K562 (cell line): ENCODE data around the gene NDUFS6.

ENCODE experiments used
- BDP1 ChIP-seq: IDR thresholded peaks from 3 replicates; pipeline ENCODE4 v1.6.1; 2011; ENCODE audit not compliant: insufficient read length, insufficient read depth
- CC2D1A ChIP-seq: fragments of 450-650 bp; IDR thresholded peaks from 2 replicates; pipeline ENCODE4 v1.6.1; 2017; ENCODE audit warnings: mild to moderate bottlenecking
- CHD4 ChIP-seq: fragments of 200-600 bp; sonication (generic); IDR thresholded peaks from 3 replicates; pipeline ENCODE4 v1.6.1; 2012; ENCODE audit warnings: low read depth, mild to moderate bottlenecking, mixed read lengths, low read length, inconsistent platforms; ENCODE audit not compliant: insufficient read depth, insufficient replicate concordance, poor library complexity, severe bottlenecking
- CTCF ChIP-seq, 3 experiments: IDR thresholded peaks in 2 of 3; conservative IDR thresholded peaks in 1 of 3; 2 replicates each; pipeline ENCODE4 v1.5.1; 2011 to 2012; ENCODE audit warnings: low read length in 3 of 3, mild to moderate bottlenecking in 3 of 3, control low read depth in 2 of 3, improper control_type of control experiment in 1 of 3, inconsistent platforms in 1 of 3, low read depth in 1 of 3, mixed read lengths in 1 of 3, moderate library complexity in 1 of 3; ENCODE audit not compliant: insufficient read depth in 2 of 3
- NBN ChIP-seq: fragments of 450-650 bp; IDR thresholded peaks from 2 replicates; pipeline ENCODE4 v1.6.1; 2016; ENCODE audit warnings: low read depth, mild to moderate bottlenecking
- NONO ChIP-seq, 2 experiments: fragments of 200-400 bp in 1 of 2; fragments of 450-650 bp in 1 of 2; formaldehyde crosslinking in 1 of 2; IDR thresholded peaks; 2 replicates each; pipeline ENCODE4 v1.6.1; 2017; ENCODE audit warnings: low read depth in 2 of 2, mild to moderate bottlenecking in 2 of 2, moderate library complexity in 2 of 2, low read length in 1 of 2
- RFX5 ChIP-seq: IDR thresholded peaks from 2 replicates; pipeline ENCODE4 v1.6.1; 2011; ENCODE audit warnings: low read depth, mild to moderate bottlenecking, improper control_type of control experiment, low read length
- SP1 ChIP-seq: sonication (generic); formaldehyde crosslinking; IDR thresholded peaks from 2 replicates; pipeline ENCODE4 v1.8.1; 2022; ENCODE audit warnings: mild to moderate bottlenecking, missing genetic modification reagents
- SPI1 ChIP-seq: IDR thresholded peaks from 2 replicates; pipeline ENCODE4 v1.6.1; 2011; ENCODE audit warnings: low read depth, low read length, control low read depth, borderline replicate concordance
- SRSF1 ChIP-seq: fragments of 200-400 bp; formaldehyde crosslinking; IDR thresholded peaks from 2 replicates; pipeline ENCODE4 v1.6.1; 2017; ENCODE audit warnings: mild to moderate bottlenecking, low read depth, low read length, moderate library complexity
- ZNF133 ChIP-seq: fragments of 250-450 bp; sonication (Bioruptor Pico); IDR thresholded peaks from 2 replicates; pipeline ENCODE4 v1.4.0; 2020; ENCODE audit warnings: mild to moderate bottlenecking
- ZNF24 ChIP-seq: fragments of 450-650 bp; IDR thresholded peaks from 2 replicates; pipeline ENCODE4 v1.6.1; 2016
- TF ChIP-seq, protein P1 (sequence below): fragments of 250-450 bp; sonication (Bioruptor Pico); IDR thresholded peaks from 2 replicates; pipeline ENCODE4 v1.5.0; 2021; ENCODE audit warnings: mild to moderate bottlenecking, moderate library complexity

- no peak for TF ChIP-seq SRSF1
- no peak for TF ChIP-seq SPI1
- TF ChIP-seq NBN: no peak
- no peak for TF ChIP-seq CC2D1A
- TF ChIP-seq SP1 (CRISPR knock-in tag): no peak
- TF ChIP-seq BDP1: no peak
- TF ChIP-seq ZNF133 (CRISPR knock-in tag): no peak
- TF ChIP-seq, protein P1, sequence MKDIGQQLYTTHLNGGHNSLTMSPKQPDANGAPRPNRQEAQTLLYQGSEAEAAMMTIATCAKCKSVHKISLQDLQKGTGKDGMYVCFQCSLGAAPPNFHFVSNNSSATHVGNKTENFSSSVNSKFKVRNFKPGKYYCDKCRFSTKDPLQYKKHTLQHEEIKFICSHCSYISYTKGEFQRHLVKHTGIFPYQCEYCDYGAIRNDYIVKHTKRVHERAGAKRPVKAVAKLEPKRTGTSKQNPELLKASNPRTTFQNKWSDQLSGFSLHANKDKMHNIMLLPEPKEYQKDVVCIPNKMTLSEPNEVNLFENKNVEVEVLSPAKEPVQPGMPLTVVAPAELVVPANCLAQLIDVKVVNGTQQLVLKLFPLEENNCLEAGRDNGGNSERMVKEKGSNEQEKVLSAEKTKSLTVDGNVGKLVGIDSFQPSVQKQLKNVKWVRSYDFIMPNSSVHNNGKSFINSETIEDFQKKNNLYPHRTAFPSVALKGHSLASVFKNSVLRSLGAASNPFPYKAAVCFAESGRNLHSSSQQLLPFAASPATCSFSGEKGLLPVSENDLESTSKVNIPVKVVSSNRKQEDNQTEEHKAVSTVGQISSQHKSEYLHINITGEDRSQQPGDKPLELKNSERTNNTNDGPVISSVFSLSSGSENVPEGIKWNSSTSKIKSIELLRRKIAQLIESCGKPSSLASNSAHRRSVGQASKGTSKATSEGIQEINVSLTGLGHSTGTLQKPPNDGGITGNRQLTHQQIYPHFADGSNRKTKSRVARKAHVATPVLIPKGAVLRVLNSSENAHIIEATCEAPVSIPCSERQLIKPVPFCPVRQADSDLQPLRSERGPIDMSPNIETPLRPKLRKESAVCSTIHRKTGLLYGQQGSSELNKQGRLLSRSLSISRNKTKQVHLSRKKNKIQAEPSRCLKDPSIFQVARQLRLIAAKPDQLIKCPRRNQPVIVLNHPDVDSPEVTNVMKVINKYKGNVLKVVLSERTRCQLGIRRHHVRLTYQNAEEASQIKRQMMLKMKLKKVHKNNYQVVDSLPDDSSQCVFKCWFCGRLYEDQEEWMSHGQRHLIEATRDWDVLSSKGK (CRISPR knock-in tag): no peak
- no peak for TF ChIP-seq RFX5
- no peak for TF ChIP-seq NONO (IDR thresholded peaks at IDR 0.05; ENCODE audit: low read depth in 2 of 2, low read length in 1 of 2)
- no peak for TF ChIP-seq ZNF24
- TF ChIP-seq CTCF (IDR thresholded peaks at IDR 0.05 in 2 of 3, conservative IDR thresholded peaks at IDR 0.05 in 1 of 3; ENCODE audit: insufficient read depth in 2 of 3, low read depth in 1 of 3, low read length in 3 of 3): no peak
- TF ChIP-seq CHD4: no peak
Observed at GRCh38 chr5:1764606-1764960, 36.6 kb upstream of the NDUFS6 start.
